Testis (tissue), 2 donors: ENCODE data around the gene AP5Z1.

Experiments used
- CTCF ChIP-seq, 3 experiments: fragments of 450-650 bp in 2 of 3; fragments of 200-600 bp in 1 of 3; sonication (generic) in 1 of 3; IDR thresholded peaks; one replicate each; pipeline ENCODE4 v1.5.1; 2016 to 2019; ENCODE audit warnings: antibody characterized with exemption in 3 of 3, mild to moderate bottlenecking in 2 of 3, moderate library complexity in 1 of 3
- POLR2A ChIP-seq: fragments of 450-650 bp; IDR thresholded peaks from one replicate; pipeline ENCODE4 v1.6.1; 2017; ENCODE audit warnings: antibody characterized with exemption, mild to moderate bottlenecking, moderate library complexity

- TF ChIP-seq CTCF (IDR thresholded peaks at IDR 0.05): no peak
- no peak for TF ChIP-seq POLR2A
Measured at GRCh38 chr7:4820405-4820966, 45.1 kb downstream of the AP5Z1 start.
